H1 (cell line): ENCODE data around the gene ZNF407. TPM values are rescaled to one million over a fixed set of nuclear protein-coding genes. Genes with fewer than 3 reads are reported as not detected.

ENCODE experiments used
- CTCF ChIA-PET: fragments of 300-600 bp; sonication (Branson Sonifier 250); formaldehyde crosslinking; loops from one replicate; lab custom pipeline; 2021; ENCODE audit not compliant: partially characterized antibody; lab: Charles Lee
- POLR2A ChIA-PET: fragments of 300-600 bp; sonication (Branson Sonifier 250); formaldehyde crosslinking; loops from one replicate; lab custom pipeline; 2021; ENCODE audit warnings: inconsistent platforms; ENCODE audit not compliant: partially characterized antibody; lab: Charles Lee
- DNase-seq, 2 experiments: peaks; one replicate each; pipeline versions ENCODE4 v3.0.0 to v3.0.0-alpha.2; 2010 to 2022; ENCODE audit warnings: low spot score in 2 of 2, low read depth in 1 of 2, mixed read lengths in 1 of 2
- FAIRE-seq: peaks from 2 replicates; lab custom pipeline; 2011; peaks lifted over from hg19 to GRCh38; lab: Jason Lieb, UNC
- H2AFZ ChIP-seq: 2 replicates; pipeline ENCODE4 v1.8.1; 2012; ENCODE audit warnings: low read length, inconsistent platforms
- H2AK5ac ChIP-seq: 2 replicates; pipeline ENCODE4 v1.6.1; 2013; ENCODE audit warnings: low read depth, low read length
- H2BK120ac ChIP-seq: replicated peaks from 2 replicates; pipeline ENCODE3; 2013; ENCODE audit warnings: low read depth, low read length, inconsistent platforms
- H2BK12ac ChIP-seq: 2 replicates; pipeline ENCODE4 v1.6.1; 2013; ENCODE audit warnings: low read depth, low read length
- H2BK15ac ChIP-seq: 2 replicates; pipeline ENCODE4 v1.6.1; 2013; ENCODE audit warnings: low read length
- H2BK20ac ChIP-seq: 2 replicates; pipeline ENCODE4 v1.6.1; 2013; ENCODE audit warnings: low read length
- H2BK5ac ChIP-seq: 2 replicates; pipeline ENCODE4 v1.6.1; 2013; ENCODE audit warnings: low read depth, low read length
- H3K14ac ChIP-seq: 2 replicates; pipeline ENCODE4 v1.6.1; 2013; ENCODE audit warnings: inconsistent platforms; ENCODE audit not compliant: insufficient read length
- H3K18ac ChIP-seq: 2 replicates; pipeline ENCODE4 v1.6.1; 2013; ENCODE audit warnings: low read length; ENCODE audit errors: extremely low read depth
- H3K23ac ChIP-seq: 2 replicates; pipeline ENCODE4 v1.6.1; 2013; ENCODE audit warnings: inconsistent platforms; ENCODE audit not compliant: insufficient read length
- H3K23me2 ChIP-seq: 2 replicates; pipeline ENCODE4 v1.6.1; 2013; ENCODE audit warnings: low read depth, low read length
- H3K27ac ChIP-seq: 2 replicates; pipeline ENCODE4 v1.6.1; 2011; ENCODE audit warnings: low read depth, low read length, inconsistent platforms
- H3K27me3 ChIP-seq, 4 experiments: replicated peaks in 1 of 4; 1 replicate in 1 of 4; 2 replicates in 3 of 4; pipeline versions ENCODE4 v1.6.1 to v1.8.1; 2011 to 2013; ENCODE audit warnings: low read length in 3 of 4, mild to moderate bottlenecking in 3 of 4, inconsistent platforms in 2 of 4, mixed read lengths in 2 of 4, moderate library complexity in 1 of 4; ENCODE audit not compliant: control insufficient read depth in 3 of 4, insufficient read depth in 3 of 4; ENCODE audit errors: extremely low read depth in 1 of 4
- H3K36me3 ChIP-seq, 4 experiments: 2 replicates each; pipeline versions ENCODE4 v1.6.1 to v1.8.1; 2011 to 2013; ENCODE audit warnings: mild to moderate bottlenecking in 4 of 4, low read length in 3 of 4, moderate library complexity in 2 of 4, control low read depth in 1 of 4, inconsistent platforms in 1 of 4; ENCODE audit not compliant: insufficient read depth in 4 of 4, control insufficient read depth in 2 of 4
- H3K4ac ChIP-seq: replicated peaks from 2 replicates; pipeline ENCODE3; 2013; ENCODE audit warnings: low read length, low read depth, mixed read lengths, inconsistent platforms; ENCODE audit not compliant: insufficient read length
- H3K4me1 ChIP-seq, 4 experiments: replicated peaks in 1 of 4; 1 replicate in 1 of 4; 2 replicates in 3 of 4; pipeline versions ENCODE4 v1.6.1 to v1.8.1; 2011 to 2013; ENCODE audit warnings: low read length in 3 of 4, inconsistent platforms in 2 of 4, mixed read lengths in 1 of 4; ENCODE audit not compliant: insufficient read depth in 4 of 4, control insufficient read depth in 3 of 4
- H3K4me2 ChIP-seq, 2 experiments: 2 replicates each; pipeline versions ENCODE4 v1.6.1 to v1.8.1; 2011 to 2013; ENCODE audit warnings: low read depth in 2 of 2, low read length in 2 of 2, control low read depth in 1 of 2, inconsistent platforms in 1 of 2, mild to moderate bottlenecking in 1 of 2; ENCODE audit not compliant: insufficient read depth in 1 of 2
- H3K4me3 ChIP-seq, 4 experiments: fragments of 200-600, 300-600 bp in 1 of 4; sonication (generic), shearing (Covaris generic), sonication (Bioruptor Twin) in 1 of 4; 2 replicates each; pipeline versions ENCODE4 v1.5.1 to v1.8.1; 2011 to 2016; ENCODE audit warnings: low read length in 4 of 4, low read depth in 3 of 4, control low read depth in 2 of 4, inconsistent platforms in 2 of 4, mild to moderate bottlenecking in 2 of 4, mixed read lengths in 1 of 4, moderate library complexity in 1 of 4; ENCODE audit not compliant: insufficient read depth in 2 of 4; ENCODE audit errors: extremely low read depth in 1 of 4
- H3K56ac ChIP-seq: replicated peaks from 2 replicates; pipeline ENCODE3; 2013; ENCODE audit warnings: low read depth, mild to moderate bottlenecking, mixed read lengths, low read length, inconsistent platforms; ENCODE audit not compliant: insufficient read length
- H3K79me1 ChIP-seq: 2 replicates; pipeline ENCODE4 v1.6.1; 2013; ENCODE audit warnings: low read depth, low read length, control low read depth
- H3K79me2 ChIP-seq, 2 experiments: 2 replicates each; pipeline versions ENCODE4 v1.6.1 to v1.8.1; 2012 to 2013; ENCODE audit warnings: low read length in 2 of 2, mild to moderate bottlenecking in 2 of 2, inconsistent platforms in 1 of 2; ENCODE audit not compliant: insufficient read depth in 2 of 2, control insufficient read depth in 1 of 2
- H3K9ac ChIP-seq, 4 experiments: replicated peaks in 1 of 4; 1 replicate in 1 of 4; 2 replicates in 3 of 4; pipeline versions ENCODE4 v1.6.1 to v1.8.1; 2011 to 2013; ENCODE audit warnings: low read depth in 3 of 4, low read length in 3 of 4, control low read depth in 2 of 4, mild to moderate bottlenecking in 2 of 4, moderate library complexity in 2 of 4, inconsistent platforms in 1 of 4; ENCODE audit errors: extremely low read depth in 1 of 4
- H3K9me3 ChIP-seq, 2 experiments: 2 replicates each; pipeline versions ENCODE4 v1.6.1 to v1.8.1; 2012 to 2013; ENCODE audit warnings: mild to moderate bottlenecking in 2 of 2, moderate library complexity in 2 of 2, control low read depth in 1 of 2, inconsistent platforms in 1 of 2, low read depth in 1 of 2, low read length in 1 of 2, mixed read lengths in 1 of 2; ENCODE audit not compliant: insufficient read depth in 2 of 2
- H4K20me1 ChIP-seq, 2 experiments: replicated peaks in 1 of 2; 2 replicates each; pipeline versions ENCODE3 to v1.8.1; 2011 to 2013; ENCODE audit warnings: inconsistent platforms in 2 of 2, low read length in 2 of 2, mild to moderate bottlenecking in 1 of 2; ENCODE audit not compliant: insufficient read depth in 2 of 2, control insufficient read depth in 1 of 2
- H4K5ac ChIP-seq: 2 replicates; pipeline ENCODE4 v1.6.1; 2013; ENCODE audit warnings: low read length, low read depth, mixed read lengths, inconsistent platforms; ENCODE audit not compliant: insufficient read length
- H4K8ac ChIP-seq: 2 replicates; pipeline ENCODE4 v1.8.0; 2013; ENCODE audit warnings: mild to moderate bottlenecking, moderate library complexity, low read length, inconsistent platforms; ENCODE audit not compliant: insufficient read depth; ENCODE audit errors: extremely low read depth
- H4K91ac ChIP-seq: replicated peaks from 2 replicates; pipeline ENCODE3; 2013; ENCODE audit warnings: low read length, mixed read lengths, inconsistent platforms; ENCODE audit not compliant: insufficient read length
- ATF2 ChIP-seq: IDR thresholded peaks from 2 replicates; pipeline ENCODE4 v1.6.1; 2012; ENCODE audit warnings: low read length, inconsistent platforms
- CBX8 ChIP-seq: fragments of 300-800, 300-1000 bp; sonication (generic); IDR thresholded peaks from 2 replicates; pipeline ENCODE4 v1.7.1; 2016; ENCODE audit warnings: low read depth, low read length, borderline replicate concordance
- CHD1 ChIP-seq: IDR thresholded peaks from 2 replicates; pipeline ENCODE4 v1.6.1; 2012; ENCODE audit warnings: low read depth, low read length, improper control_type of control experiment
- CREB1 ChIP-seq: IDR thresholded peaks from 2 replicates; pipeline ENCODE4 v1.6.1; 2012; ENCODE audit warnings: inconsistent platforms
- E2F6 ChIP-seq: IDR thresholded peaks from 2 replicates; pipeline ENCODE4 v1.6.1; 2012; ENCODE audit warnings: inconsistent platforms
- EZH2 ChIP-seq: fragments of 200-600 bp; sonication (generic); IDR thresholded peaks from 2 replicates; pipeline ENCODE4 v1.7.1; 2012; ENCODE audit warnings: low read depth, mild to moderate bottlenecking, moderate library complexity, low read length, inconsistent platforms; ENCODE audit not compliant: severe bottlenecking
- JUND ChIP-seq: IDR thresholded peaks from 2 replicates; pipeline ENCODE4 v1.6.1; 2011; ENCODE audit warnings: mild to moderate bottlenecking, improper control_type of control experiment, low read length
- POU5F1 ChIP-seq: IDR thresholded peaks from 2 replicates; pipeline ENCODE4 v1.6.1; 2011; ENCODE audit warnings: low read depth, mild to moderate bottlenecking, low read length, moderate library complexity
- RBBP5 ChIP-seq: IDR thresholded peaks from 2 replicates; pipeline ENCODE4 v1.7.1; 2012; ENCODE audit warnings: low read depth, mild to moderate bottlenecking, inconsistent platforms, low read length, moderate library complexity, borderline replicate concordance
- RXRA ChIP-seq: IDR thresholded peaks from 2 replicates; pipeline ENCODE4 v1.6.1; 2011; ENCODE audit warnings: low read depth, mild to moderate bottlenecking, low read length, moderate library complexity; ENCODE audit not compliant: insufficient read depth
- WGBS, 2 experiments: shearing (Covaris generic) in 1 of 2; methylation state at CpG; one replicate each; pipeline versions ENCODE4 v1.1.6 to v1.1.7; 2013 to 2015; ENCODE audit warnings: low lambda C conversion rate in 2 of 2, mixed read lengths in 2 of 2, inconsistent platforms in 1 of 2, low coverage in 1 of 2, missing lambda C conversion rate in 1 of 2; ENCODE audit not compliant: insufficient replicate concordance in 2 of 2, insufficient coverage in 1 of 2, insufficient read length in 1 of 2; ENCODE audit errors: extremely low coverage in 1 of 2, missing lambda C conversion rate in 1 of 2; 5-methylcytosine and 5-hydroxymethylcytosine counted together
- polyA plus RNA-seq, 7 experiments: library from polyadenylated mRNA; depleted of rRNA in 3 of 7; stranded (reverse) in 5 of 7; unstranded in 2 of 7; fragments of >200 nt in 5 of 7; fragments of 200-250 nt in 2 of 7; gene quantifications; 1 replicate in 5 of 7; 2 replicates in 1 of 7; 4 replicates in 1 of 7; pipeline versions ENCODE4 v1.2.1 to v1.2.3, GENCODE V29; 2011 to 2013; ENCODE audit warnings: missing spikeins in 2 of 7, mixed read lengths in 2 of 7
- total RNA-seq: library from RNA; stranded (reverse); fragmentation: NEBNext Ultra II Directional; extraction: Animal tissue kit (Norgen Biotek cat#: 25700); gene quantifications from 2 replicates; pipeline ENCODE4 v1.2.1, GENCODE V29; 2021

Gene ZNF407
- total and polyA plus RNA-seq, 2 of the 8 experiments (the other 6 are each of a cell fraction or from before 2014, with no cell fraction given) = 1.5 to 6.8 TPM

- Histone ChIP-seq H3K18ac (no peak overlapping the region), H3K79me1 (no peaks in the 10 kb centered on the region), H4K20me1 (no peaks in the 10 kb centered on the region), H4K8ac (no peak overlapping the region), H3K79me2 (no peaks in the 10 kb centered on the region), H2AK5ac (no peak overlapping the region), H3K14ac (no peak overlapping the region), H3K36me3 (no peaks in the 10 kb centered on the region), H3K56ac (no peak overlapping the region), H3K23me2 (no peaks in the 10 kb centered on the region), H2BK20ac (no peak overlapping the region), H2BK15ac (no peak overlapping the region), H3K9me3 (no peaks in the 10 kb centered on the region), H3K27ac (no peak overlapping the region), H3K4me3 (no peak overlapping the region), H3K4me2 (no peak overlapping the region), H3K9ac (no peak overlapping the region), H2BK12ac (no peak overlapping the region), H3K27me3 (no peaks in the 10 kb centered on the region), H2AFZ (no peak overlapping the region), H3K4me1 (no peaks in the 10 kb centered on the region), H3K23ac (no peak overlapping the region), H2BK5ac (no peak overlapping the region), H2BK120ac (no peak overlapping the region), H4K5ac (no peak overlapping the region), H4K91ac (no peak overlapping the region), H3K4ac (no peak overlapping the region)
- FAIRE-seq (no peak), DNase-seq (no peak)
- WGBS, 2 experiments = 93% methylated on average over 5 of the region's 5 CpGs; no CpG with 5 or more reads in 1 of the 2 experiments
- ChIA-PET POLR2A (interaction anchor here (1.4 kb wide), 1 partner anchor 12 kb away, joined by 3 read pairs; no protein-coding TSS in a partner anchor), CTCF (interaction anchor here (0.5 kb wide), 1 partner anchor 1871 kb away, joined by 3 read pairs; no protein-coding TSS in a partner anchor)
- no peak for TF ChIP-seq RBBP5
- no peak for TF ChIP-seq EZH2
- TF ChIP-seq POU5F1 = no peak
- no peak for TF ChIP-seq JUND
- TF ChIP-seq RXRA = no peak
- no peak for TF ChIP-seq CREB1
- TF ChIP-seq ATF2 = no peak
- no peak for TF ChIP-seq E2F6
- TF ChIP-seq CHD1 = no peak
- no peak for TF ChIP-seq CBX8
Measured at GRCh38 chr18:74940856-74941255, 343.2 kb downstream of the ZNF407 start.
